GM12873 (cell line): ENCODE measurements around the gene KLHDC8A.

ENCODE experiments used
- CTCF ChIP-seq: IDR thresholded peaks from 2 replicates; pipeline ENCODE4 v1.5.1; 2012; ENCODE audit warnings: low read depth, mild to moderate bottlenecking, moderate library complexity, low read length, control low read depth; ENCODE audit not compliant: insufficient read depth; ENCODE audit errors: missing control alignments

The KLHDC8A gene

GRCh38 chr1:205321959-205322283 lies 34.8 kb downstream of the KLHDC8A start:
- no peak for TF ChIP-seq CTCF

GRCh38 chr1:205321162-205321958 lies 35.4 kb downstream of the KLHDC8A start, which contains the start of gene NUAK2:
Gene NUAK2, minus strand, starts transcription at chr1:205321745. Its CDS starts 117 bp downstream, at chr1:205321628.
- TF ChIP-seq CTCF, result peak; percentile 12

- TF ChIP-seq CTCF, result no peak
Observed at GRCh38 chr1:205319081-205320018, 37.4 kb downstream of the KLHDC8A start.

- no peak for TF ChIP-seq CTCF
Observed at GRCh38 chr1:205318231-205318991, 38.3 kb downstream of the KLHDC8A start.

GRCh38 chr1:205317311-205317917 lies 39.3 kb downstream of the KLHDC8A start:
- TF ChIP-seq CTCF, result no peak

- no peak for TF ChIP-seq CTCF
Observed at GRCh38 chr1:205316161-205316566, 40.6 kb downstream of the KLHDC8A start.
